ENCODE measurements around the gene FAM187B. TPM values are rescaled to one million over a fixed set of nuclear protein-coding genes. Genes with fewer than 3 reads are reported as not detected.
"Not testable (repeated sequence)": the region's sequence is repeated elsewhere in the genome, so short reads cannot be mapped to it uniquely, and the experiment has no call there.

Gene FAM187B
- total RNA-seq, 2 donors from 2014 or later, result not detected

- intact Hi-C loops (cut with DNase I), result no loop called here
- no peak for ATAC-seq
- TF ChIP-seq POLR2A (IDR thresholded peaks at IDR 0.05) (no peak), CTCF (IDR thresholded peaks at IDR 0.05) (no peak)
Measured at GRCh38 chr19:35223084-35223790, 5.3 kb downstream of the FAM187B start.

GRCh38 chr19:35222373-35223015, 6.0 kb downstream of the FAM187B start:
- no peak for ATAC-seq
- Histone ChIP-seq H3K27me3 (no peaks in the 10 kb centered on the region), H3K27ac (no peak overlapping the region), H3K9me3 (no peaks in the 10 kb centered on the region), H3K36me3 (replicated peaks in 1 of 2; ENCODE audit: insufficient read depth in 1 of 2, low read depth in 2 of 2) (no peaks in the 10 kb centered on the region), H3K4me3 (no peak overlapping the region), H3K4me1 (peaks cover 8% of the 10 kb centered on the region)
- DNase-seq, result no peak
- intact Hi-C loops (cut with DNase I), result no loop called here
- TF ChIP-seq POLR2A (IDR thresholded peaks at IDR 0.05) (no peak), CTCF (IDR thresholded peaks at IDR 0.05) (no peak)
- 79 to 88% methylated on average over 6 to 7 of the region's 7 CpGs for WGBS, 2 donors

More at GRCh38 chr19:35223084-35223790, 5.3 kb downstream of the FAM187B start:
- Histone ChIP-seq H3K4me3 (no peak overlapping the region), H3K9me3 (no peaks in the 10 kb centered on the region), H3K36me3 (replicated peaks in 1 of 2; ENCODE audit: insufficient read depth in 1 of 2, low read depth in 2 of 2) (no peaks in the 10 kb centered on the region), H3K27ac (no peak overlapping the region), H3K4me1 (peaks cover 8% of the 10 kb centered on the region), H3K27me3 (no peaks in the 10 kb centered on the region)
- WGBS, 2 donors, result 67 to 80% methylated on average over 1 to 6 of the region's 6 CpGs
- peak in 1 of 4 donors; percentile 13 for DNase-seq

- H3K27me3 ChIP-seq; H3K9me3 ChIP-seq; DNase-seq; ATAC-seq; H3K36me3 ChIP-seq (replicated peaks in 1 of 2; ENCODE audit: insufficient read depth in 1 of 2, low read depth in 2 of 2); H3K4me3 ChIP-seq; intact Hi-C loops (cut with DNase I); H3K4me1 ChIP-seq; H3K27ac ChIP-seq: not testable (repeated sequence)
- WGBS, 2 donors, result 93 to 94% methylated on average over 4 of the region's 4 CpGs
Measured at GRCh38 chr19:35220973-35221590, 7.5 kb downstream of the FAM187B start.

GRCh38 chr19:35220315-35220921, 8.1 kb downstream of the FAM187B start:
- H3K27ac ChIP-seq, result no peak overlapping the region
- peaks cover 8% of the 10 kb centered on the region for H3K4me1 ChIP-seq
- H3K27me3 ChIP-seq, result no peaks in the 10 kb centered on the region
- intact Hi-C loops (cut with DNase I), result no loop called here
- H3K36me3 ChIP-seq (replicated peaks in 1 of 2; ENCODE audit: insufficient read depth in 1 of 2, low read depth in 2 of 2), result no peaks in the 10 kb centered on the region
- H3K4me3 ChIP-seq, result no peak overlapping the region
- no peak for TF ChIP-seq CTCF (IDR thresholded peaks at IDR 0.05)
- no peak for TF ChIP-seq POLR2A (IDR thresholded peaks at IDR 0.05)
- DNase-seq (no peak), ATAC-seq (peak; percentile 40)
- no peaks in the 10 kb centered on the region for H3K9me3 ChIP-seq
- WGBS, 2 donors, result 35 to 42% methylated on average over 3 of the region's 3 CpGs

- 83 to 100% methylated on average over 1 of the region's 1 CpG for WGBS, 2 donors
- DNase-seq (no peak), ATAC-seq (no peak)
- Histone ChIP-seq H3K9me3 (no peaks in the 10 kb centered on the region), H3K36me3 (replicated peaks in 1 of 2; ENCODE audit: insufficient read depth in 1 of 2, low read depth in 2 of 2) (no peaks in the 10 kb centered on the region), H3K4me1 (peaks cover 15% of the 10 kb centered on the region), H3K4me3 (no peak overlapping the region), H3K27ac (no peak overlapping the region), H3K27me3 (no peaks in the 10 kb centered on the region)
- TF ChIP-seq POLR2A (IDR thresholded peaks at IDR 0.05) (no peak), CTCF (IDR thresholded peaks at IDR 0.05) (no peak)
- intact Hi-C loops (cut with DNase I), result no loop called here
Measured at GRCh38 chr19:35219008-35219407, 9.5 kb downstream of the FAM187B start.
